GM18951 (cell line): Measurements from ENCODE around the gene CALY.

Experiments
- POLR2A ChIP-seq: IDR thresholded peaks from 4 replicates; pipeline ENCODE4 v1.6.1; 2011; ENCODE audit warnings: mild to moderate bottlenecking; ENCODE audit not compliant: insufficient read length, insufficient read depth; ENCODE audit errors: extremely low read depth
- in situ Hi-C: fragments of 300-500 bp; cut with MboI; formaldehyde crosslinking; loops from one replicate; pipeline ENCODE4 v1.12.0; 2022; ENCODE audit warnings: low sequenced_read_pairs, mixed read lengths, inconsistent platforms; ENCODE audit not compliant: unreplicated experiment

Gene CALY

GRCh38 chr10:133351408-133352318 lies 15.0 kb upstream of the CALY start:
- no peak for TF ChIP-seq POLR2A
- in situ Hi-C loops: no loop called here

- no peak for TF ChIP-seq POLR2A
- in situ Hi-C loops: no loop called here
Measured at GRCh38 chr10:133350950-133351329, 14.2 kb upstream of the CALY start.

- in situ Hi-C loops: no loop called here
- TF ChIP-seq POLR2A: no peak
Measured at GRCh38 chr10:133350283-133350949, 13.7 kb upstream of the CALY start.

- no peak for TF ChIP-seq POLR2A
- in situ Hi-C loops: no loop called here
Measured at GRCh38 chr10:133349577-133350011, 12.9 kb upstream of the CALY start.

GRCh38 chr10:133349160-133349568 lies 12.5 kb upstream of the CALY start:
- in situ Hi-C loops: no loop called here
- no peak for TF ChIP-seq POLR2A

GRCh38 chr10:133347710-133348517 lies 11.2 kb upstream of the CALY start:
- no peak for TF ChIP-seq POLR2A
- in situ Hi-C loops: no loop called here

GRCh38 chr10:133346413-133346812 lies 9.7 kb upstream of the CALY start:
- in situ Hi-C loops: no loop called here

GRCh38 chr10:133344236-133344635 lies 7.5 kb upstream of the CALY start:
- in situ Hi-C loops: no loop called here
- no peak for TF ChIP-seq POLR2A

More at GRCh38 chr10:133346413-133346812, 9.7 kb upstream of the CALY start:
- no peak for TF ChIP-seq POLR2A

- TF ChIP-seq POLR2A: no peak
- in situ Hi-C loops: no loop called here
Measured at GRCh38 chr10:133343558-133343957, 6.9 kb upstream of the CALY start.

GRCh38 chr10:133342942-133343341 lies 6.2 kb upstream of the CALY start:
- TF ChIP-seq POLR2A: no peak
- in situ Hi-C loops: no loop called here

- in situ Hi-C loops: no loop called here
- no peak for TF ChIP-seq POLR2A
Measured at GRCh38 chr10:133341983-133342382, 5.3 kb upstream of the CALY start.

GRCh38 chr10:133339708-133340380 lies 3.1 kb upstream of the CALY start:
- in situ Hi-C loops: no loop called here
- no peak for TF ChIP-seq POLR2A
